Stimulated activated CD4-positive, alpha-beta T cell treated with anti-CD3 and anti-CD28 coated beads, Interleukin-15, amount 100 ng/mL, for 1 hour (primary cell): ENCODE results near the gene CCDC134.
A peak's percentile ranks its signal among the peaks of the same experiment; 100 is the strongest.
"Not testable (repeated sequence)": the region's sequence is repeated elsewhere in the genome, so short reads cannot be mapped to it uniquely, and the experiment has no call there.

ENCODE experiments used
- DNase-seq, 2 donors: peaks; one replicate each; pipeline ENCODE4 v3.0.0-alpha.2; 2020; ENCODE audit warnings: low read depth in 1 of 2, low spot score in 1 of 2

CCDC134 gene

DNA sequence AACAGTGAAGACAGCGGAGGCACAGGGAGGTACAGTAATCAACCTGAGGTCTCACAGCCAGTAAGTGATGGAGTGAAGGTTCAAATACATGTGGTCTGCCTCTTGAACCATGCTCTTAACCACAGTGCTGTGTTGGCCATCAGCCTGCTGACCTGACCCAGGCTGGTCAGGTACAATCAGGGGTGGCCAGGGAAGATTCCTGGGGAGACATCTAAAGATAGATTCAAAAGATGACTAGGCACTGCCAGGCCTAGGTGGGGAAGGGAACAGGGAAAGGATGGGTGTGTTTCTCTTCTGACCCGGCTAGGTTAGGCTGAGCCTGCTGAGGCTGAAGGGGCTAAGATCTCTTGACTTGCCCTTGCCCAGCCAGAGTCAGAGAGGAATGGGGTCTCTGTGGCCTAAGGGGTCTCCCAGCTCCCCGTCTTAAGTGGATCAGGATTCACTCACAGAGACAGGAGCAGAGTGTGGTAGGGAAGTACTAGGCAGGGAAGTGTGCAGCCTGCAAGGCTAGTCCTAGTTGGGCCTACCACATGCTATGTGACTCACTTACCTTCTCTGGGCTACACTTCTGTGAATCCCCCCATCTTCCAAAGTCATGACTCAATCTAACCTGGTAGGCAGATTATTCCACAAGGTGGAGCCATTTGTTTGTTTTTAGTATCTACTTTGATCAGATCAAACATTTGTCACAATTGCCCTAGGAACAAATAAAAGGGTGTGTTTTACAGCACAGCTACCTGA is 22.0 kb downstream of the CCDC134 start:
- no peak for DNase-seq

DNA sequence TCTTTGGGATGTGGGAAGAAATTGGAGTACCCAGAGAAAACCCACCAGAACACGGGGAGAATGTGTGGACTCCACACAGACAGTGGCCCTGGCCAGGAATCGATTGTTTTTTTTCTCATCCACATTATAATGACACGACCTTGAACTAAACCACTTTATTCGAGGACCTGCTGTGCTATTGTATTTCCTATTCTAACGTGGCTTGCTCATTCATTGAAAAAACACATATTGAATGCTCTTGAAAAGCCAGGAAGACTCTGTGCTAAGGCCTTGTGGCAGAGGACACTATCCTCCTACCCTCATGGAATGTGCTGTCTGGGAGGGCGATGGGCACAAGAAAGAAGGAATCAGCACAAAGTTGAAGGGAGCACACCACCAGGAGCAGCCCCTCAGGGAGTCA is 23.3 kb downstream of the CCDC134 start:
- no peak for DNase-seq

DNA sequence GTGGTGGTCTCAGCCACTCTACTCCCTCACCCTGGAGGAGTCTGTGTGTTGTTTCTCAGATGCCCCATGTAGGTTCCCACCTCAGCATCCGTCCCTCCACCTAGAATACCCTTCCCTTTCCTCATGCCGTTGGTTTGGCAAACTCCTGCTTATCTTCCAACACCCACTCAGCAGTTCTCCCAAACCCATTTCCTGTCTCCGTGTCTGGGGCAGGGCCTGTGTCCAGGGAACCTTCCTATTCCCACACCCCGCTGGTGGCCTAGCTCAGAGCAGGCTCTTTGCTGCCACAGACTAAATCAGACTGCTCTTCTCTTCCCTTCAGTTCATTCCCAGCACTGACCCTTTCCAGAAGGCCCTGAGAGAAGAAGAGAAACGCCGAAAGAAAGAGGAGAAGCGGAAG is 24.9 kb downstream of the CCDC134 start:
- DNase-seq: no peak

DNA sequence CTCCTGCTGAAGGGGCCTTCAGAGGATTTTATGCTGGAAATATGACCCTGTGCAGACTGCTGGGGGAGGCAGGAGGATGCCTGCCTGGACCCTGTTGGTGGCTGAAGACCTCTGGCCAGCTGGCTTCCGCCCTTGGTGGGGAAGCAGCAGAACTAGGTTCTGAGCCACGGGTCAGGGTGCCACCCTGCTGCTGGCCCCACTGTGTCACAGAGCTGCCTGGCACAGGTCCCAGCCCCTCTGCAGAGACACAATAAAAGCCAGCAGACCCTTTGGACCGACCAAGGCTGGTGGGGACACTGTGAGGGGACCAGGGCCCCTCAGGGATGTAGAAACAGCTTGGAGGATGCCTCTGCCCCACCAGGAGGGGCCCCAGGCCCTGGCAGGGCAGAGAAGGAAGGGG is 25.5 kb downstream of the CCDC134 start:
- DNase-seq: no peak

DNA sequence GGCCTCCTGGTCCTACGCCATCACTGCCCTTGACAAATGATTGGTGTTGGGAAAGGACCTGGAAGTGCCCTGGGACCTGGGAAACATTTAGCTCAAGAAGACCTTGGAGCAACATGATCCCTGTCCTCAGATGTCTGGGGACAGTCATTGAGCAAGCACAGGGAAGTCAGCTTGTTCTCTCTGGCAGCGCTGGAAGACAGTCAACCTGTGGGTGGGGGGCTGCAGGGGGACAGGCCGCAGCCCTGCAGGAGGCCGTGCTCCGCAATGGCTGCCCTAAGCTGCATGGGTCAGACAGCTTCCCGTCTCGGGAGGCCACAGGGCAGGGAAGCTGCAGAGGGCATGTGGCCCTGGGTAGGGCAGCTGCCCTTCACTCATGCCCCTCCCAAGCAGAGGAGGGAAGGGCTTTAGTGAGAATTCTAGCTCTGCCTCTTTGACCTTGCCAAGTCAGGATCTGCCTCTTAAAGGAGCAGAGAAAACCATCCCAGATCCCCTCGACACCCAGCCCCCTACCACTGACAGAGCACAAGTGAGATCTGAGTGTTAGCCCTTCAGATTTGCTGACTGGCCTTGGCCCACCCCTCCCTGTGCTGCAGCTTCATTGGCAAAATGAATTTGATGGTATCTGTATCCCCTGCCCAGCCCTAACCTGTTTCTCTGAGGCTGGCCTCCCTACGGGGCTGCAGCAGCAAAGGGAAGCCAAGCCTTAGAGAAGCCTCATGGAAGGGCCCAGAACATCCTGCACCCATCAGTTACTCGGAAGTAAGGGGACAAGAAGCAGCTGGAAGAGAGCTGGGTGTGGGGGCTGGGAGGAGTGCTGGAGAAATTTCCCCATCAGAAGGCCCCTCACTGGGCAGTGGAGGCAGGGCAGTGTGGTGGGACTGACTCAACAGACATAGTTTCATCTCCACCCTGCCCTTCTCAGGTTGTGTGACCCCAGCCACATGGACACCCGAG is 26.2 kb downstream of the CCDC134 start:
- DNase-seq: no peak

DNA sequence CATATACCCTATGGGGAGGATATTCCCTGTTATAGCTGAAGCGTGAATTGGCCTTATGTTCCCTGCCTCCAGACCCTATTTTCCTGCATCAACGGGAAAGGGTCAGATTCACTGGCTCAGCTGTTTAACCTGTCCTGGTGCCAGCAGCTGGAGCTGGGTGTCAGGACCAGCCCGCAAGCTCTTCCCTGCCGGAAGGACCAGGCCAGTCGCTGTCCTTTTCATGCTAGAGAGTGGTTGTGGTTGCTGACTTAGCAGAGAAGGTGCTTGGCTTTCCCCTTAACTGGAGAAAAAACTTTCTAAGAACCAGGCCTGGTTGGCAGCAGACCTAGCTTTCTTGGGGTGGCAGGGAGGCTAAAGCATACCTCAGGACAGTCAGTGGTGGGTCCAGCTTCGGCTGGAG is 27.2 kb downstream of the CCDC134 start:
- DNase-seq: no peak

DNA sequence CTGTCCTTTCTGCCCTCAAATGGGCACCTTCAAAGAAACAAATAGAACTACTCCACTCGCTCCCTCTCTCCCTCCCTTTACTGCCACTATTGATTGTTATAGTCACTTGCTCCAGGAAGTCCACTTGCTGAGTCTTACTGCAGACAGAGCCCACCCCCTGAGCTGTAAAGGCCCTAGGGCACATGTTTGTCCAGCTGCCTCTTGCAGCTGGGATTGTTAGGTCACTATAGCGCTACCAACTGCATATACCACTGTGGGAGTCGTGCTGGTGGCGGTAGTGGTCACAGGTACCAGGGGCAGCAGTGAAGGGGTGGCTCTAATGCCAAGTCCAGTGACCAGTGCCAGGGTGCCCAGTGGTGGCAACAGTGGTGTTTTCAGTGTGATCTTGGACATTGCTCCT is 28.0 kb downstream of the CCDC134 start:
- no peak for DNase-seq

DNA sequence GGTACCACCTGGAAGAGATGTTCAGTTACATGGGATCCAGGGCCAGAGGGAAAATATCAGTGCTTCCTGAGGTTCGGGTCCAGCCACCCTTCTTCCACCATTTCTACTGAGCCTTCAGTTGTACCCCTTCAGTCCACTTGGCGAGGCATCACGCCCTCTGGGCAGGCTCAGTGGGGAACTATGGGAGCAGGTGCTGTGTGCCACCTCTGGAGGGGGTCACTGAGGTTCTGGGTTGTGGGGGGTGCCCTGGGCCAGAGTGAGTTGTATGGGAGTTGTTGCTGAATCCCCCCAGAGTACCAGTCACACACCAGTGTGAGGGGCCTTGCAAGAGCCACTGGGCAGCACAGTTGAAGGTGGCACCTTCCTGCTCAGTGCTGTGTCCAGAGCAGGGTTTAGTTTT is 29.7 kb downstream of the CCDC134 start:
- DNase-seq: no peak

DNA sequence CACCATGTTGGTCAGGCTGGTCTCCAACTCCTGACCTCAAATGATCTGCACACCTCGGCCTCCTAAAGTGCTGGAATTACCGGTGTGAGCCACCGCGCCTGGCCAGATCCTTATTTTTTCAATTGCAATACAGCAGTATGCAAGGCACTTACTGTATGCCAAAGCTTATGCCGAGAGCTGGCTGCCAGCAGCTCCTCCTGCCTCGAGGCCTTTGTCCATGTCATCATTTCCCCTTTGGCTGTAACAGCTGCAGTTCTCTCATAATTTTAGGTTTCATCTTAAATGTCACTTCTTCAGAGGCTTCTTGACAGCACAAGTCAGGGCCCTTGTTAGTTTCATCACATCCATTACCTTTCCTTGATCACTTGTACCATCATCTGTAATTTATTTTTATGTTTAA is 30.9 kb downstream of the CCDC134 start:
- DNase-seq: no peak

DNA sequence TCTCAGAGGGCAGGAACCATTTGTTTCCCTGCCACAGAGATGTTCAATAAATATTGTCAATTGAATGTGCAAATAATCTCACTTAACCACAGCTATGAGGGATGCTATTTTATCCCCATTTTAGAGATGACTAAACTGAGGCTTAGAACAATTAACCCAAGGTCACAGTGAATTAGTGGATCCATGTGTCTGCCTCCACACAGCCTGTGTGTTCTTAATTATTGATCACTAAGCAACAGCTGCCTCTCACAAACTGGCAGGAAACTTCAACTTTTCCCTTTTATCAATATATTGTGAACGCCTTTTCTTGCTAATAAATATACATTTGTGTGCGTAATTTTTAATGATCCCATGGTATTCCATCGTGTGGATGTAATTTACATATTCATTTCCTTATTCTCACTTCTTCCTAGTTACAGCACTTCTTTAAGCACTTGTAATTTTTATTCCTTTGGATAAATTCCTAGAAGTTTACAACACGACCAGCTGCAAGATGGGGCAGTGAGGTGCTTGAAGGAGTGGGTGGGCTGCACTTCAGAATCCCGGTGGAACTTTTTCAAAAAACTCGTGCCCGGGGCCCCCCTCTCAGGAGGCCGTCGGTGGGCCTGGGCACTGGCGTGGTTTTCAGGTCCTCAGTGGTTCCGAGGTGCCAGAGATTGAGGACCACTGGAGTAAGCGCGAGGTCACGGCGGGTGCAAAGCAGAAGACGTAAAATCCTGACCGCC is 31.5 kb downstream of the CCDC134 start:
- no peak for DNase-seq

DNA sequence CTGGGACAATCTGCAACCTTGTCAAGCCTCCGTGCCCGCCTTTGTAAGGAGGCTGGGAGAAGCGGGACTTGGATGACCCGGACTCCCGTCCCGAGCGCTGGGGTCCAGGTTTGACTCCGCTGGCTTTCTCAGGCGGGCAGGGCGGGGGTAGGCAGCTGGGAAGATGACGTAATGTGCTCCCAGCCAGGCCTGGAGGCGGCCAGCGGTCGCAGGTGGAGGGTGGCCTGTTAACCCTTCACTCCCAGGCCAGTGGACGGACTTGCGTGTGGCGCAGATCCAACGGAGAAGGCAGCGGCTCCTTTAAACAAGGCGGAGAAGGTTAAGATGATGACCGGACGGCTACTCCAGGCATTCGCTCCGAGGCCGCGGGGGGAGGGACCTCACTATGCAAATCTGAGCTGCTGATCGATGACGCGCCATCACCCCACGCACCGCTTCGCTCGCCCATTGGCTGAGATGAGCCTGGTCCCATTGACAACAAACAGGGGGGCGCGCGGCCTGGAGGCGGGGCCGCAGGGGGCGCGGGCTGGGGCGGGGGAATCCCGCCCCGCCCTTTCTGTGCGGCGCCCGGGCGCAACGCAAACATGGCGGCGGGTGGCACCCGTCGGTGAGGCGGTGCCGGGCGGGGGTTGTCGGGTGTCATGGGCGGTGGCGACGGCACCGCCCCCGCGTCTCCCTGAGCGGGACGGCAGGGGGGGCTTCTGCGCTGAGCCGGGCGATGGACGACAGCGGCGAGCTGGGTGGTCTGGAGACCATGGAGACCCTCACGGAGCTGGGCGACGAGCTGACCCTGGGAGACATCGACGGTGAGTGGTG is 32.3 kb downstream of the CCDC134 start, which contains the start of gene SREBF2:
Gene SREBF2 (plus strand): TSS at position 553 of the 816 bp plus-strand sequence. CDS start 166 bp downstream, at position 719.
- peak; percentile 97 to 98 for DNase-seq

DNA sequence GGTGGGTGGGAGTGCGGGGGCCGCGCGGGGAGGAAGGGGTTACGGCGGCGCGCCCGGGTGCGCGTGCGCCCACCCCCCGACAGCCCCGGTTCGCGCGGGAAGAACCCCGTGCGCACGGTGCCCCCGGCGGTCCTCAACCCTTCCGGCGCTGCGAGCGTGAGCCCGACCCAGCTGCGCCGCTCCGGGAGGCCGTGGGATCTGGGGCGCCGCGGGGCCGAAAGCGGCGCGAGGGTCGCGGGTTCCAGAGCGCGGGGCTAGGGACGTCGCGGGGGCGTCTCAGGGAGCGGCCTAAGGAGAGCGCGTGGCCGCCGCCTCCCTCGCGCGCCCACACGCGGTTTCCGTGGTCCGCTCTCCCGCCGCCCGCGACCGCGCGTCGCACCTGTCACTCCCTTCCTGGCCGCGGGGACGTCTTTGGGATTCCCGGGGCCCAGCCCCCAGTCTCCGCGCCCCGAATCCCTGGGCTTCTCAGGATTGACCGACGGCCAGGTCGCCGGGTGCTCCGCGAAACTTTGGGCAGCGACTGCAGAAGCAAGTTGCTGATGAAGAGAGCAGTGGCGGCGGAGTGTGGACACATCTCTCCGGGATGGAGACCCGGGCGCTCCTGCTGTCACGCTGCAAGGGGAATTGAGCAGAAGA is 33.0 kb downstream of the CCDC134 start:
- peak; percentile 12 to 32 for DNase-seq

DNA sequence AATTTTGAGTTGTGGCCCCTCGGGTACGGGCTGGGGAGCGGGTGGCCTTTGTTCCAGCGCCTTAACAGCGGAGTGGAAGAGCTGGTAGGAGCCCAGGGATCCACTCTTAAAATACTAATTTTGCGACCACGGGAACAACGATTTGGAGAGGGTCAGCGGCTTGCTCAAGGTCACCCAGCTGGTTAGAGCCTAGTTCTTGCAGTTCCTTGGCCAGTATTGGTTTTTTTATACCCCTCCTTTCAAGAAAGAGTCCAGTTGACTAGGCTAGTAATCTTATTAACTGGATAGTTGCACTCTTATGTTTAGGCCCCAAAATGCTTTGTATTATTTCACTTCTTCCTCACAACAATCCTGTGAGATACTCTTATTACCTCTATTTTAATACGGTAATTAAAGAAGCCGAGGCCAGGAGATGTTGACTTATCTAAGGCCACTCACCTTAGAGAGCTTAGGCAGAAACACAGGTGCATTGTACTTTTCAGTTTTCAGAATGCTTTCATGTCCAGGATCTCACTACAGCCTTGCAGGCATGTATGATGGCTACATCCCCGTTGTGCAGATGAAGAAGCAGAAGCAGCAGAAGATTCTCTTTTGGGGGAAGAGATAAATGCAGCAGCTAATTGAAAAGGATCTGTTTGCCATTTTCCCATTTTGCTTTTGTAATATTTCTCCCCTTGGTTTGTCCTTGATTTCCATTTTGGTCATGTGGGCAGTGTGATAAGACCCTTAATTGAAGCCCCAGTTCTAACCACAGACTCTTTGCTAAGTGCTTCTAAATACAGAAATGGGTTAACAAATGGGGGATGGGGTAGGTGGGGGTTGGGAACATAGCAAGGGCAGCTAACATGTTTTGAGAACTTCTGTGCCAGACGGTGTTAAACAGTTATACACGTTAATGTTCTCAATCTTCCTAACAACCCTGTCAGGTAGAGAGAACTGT is 33.8 kb downstream of the CCDC134 start:
- DNase-seq: no peak

DNA sequence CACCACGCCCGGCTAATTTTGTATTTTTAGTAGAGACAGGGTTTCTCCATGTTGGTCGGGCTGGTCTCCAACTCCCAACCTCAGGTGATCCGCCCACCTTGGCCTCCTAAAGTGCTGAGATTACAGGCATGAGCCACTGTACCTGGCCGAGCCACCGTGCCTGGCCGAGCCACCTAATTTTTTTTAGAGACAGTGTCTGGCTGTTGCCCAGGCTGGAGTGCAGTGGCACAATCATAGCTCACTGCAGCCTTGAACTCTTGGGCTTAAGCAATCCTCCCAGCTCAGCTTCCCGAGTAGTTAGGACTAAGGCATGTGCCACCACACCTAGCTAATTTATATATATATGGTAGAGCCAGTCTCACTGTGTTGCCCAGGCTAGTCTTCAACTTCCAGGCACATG is 35.0 kb downstream of the CCDC134 start:
- DNase-seq: not testable (repeated sequence)

DNA sequence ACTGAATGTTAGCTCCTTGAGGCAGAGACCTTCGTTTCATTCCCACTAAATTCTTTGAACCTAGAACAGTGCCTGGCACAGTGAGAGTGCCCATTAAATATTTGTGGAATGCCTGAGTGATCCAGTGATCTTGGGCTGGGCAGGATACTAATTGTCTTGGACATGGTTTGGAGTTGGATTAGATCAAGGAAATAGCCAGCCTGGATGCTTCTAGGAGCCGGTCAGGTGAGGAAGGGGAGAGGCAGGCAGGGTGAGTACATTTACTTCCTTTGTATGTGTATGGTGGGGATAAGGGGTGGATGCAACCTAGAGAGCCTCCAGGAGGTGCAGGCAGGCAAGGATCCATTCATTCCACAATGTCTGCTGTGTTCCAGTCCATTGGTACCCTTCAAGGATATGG is 36.1 kb downstream of the CCDC134 start:
- DNase-seq: no peak

DNA sequence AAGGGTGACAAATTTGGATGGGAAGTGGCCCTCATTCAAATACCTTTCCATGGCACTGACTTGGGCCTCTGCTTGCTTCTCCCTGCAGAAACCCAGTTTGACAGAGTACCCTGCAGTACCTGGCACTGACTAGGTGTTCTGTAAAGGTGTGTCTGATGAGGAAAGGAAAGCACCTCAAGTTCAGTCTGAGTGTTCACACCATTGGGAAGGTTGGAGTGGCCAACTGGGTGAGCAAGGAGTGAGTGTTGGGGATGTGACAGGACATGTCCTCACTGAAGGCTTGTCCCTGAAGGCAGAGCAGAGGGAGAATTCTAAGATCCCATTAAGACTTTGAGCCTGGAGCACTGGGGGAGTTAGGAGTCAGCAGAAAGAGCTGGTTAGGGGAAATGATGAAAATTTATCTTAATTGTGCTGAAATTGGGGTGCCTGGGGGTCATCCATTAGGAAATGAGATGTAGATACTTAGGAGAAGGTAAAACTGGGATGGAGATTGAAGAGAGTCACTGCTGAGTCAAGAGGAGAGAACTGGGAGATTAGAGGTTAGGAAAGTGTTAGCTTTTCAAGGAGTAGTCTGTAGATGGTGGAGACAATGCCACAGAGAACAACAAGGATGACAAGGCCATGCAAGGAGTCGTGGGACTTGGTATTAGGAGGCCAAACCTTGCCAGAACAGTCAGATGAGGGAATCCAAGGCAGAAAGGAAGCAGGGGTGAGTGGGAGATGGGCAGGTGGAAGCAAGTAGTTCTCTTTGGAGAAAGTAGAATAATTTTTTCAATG is 38.6 kb downstream of the CCDC134 start:
- DNase-seq: no peak

DNA sequence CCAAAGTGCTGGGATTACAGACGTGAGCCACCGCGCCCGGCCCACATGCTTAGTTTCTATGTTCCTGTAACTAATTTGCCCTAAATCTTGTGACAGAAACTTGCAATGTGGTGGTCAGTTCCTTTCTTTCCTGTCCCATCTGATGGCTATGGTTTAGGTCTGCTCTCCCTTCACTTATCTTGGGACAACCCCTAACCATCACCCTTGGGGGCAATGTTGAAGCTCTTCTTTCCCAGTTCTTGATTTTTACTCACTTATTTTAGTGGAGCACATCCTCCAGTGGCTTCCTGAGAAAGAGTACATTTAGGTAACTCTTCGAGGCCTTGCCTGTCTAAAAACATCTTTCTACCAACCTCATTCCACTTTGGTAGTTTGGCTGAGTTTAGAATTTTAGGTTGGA is 39.7 kb downstream of the CCDC134 start:
- no peak for DNase-seq

DNA sequence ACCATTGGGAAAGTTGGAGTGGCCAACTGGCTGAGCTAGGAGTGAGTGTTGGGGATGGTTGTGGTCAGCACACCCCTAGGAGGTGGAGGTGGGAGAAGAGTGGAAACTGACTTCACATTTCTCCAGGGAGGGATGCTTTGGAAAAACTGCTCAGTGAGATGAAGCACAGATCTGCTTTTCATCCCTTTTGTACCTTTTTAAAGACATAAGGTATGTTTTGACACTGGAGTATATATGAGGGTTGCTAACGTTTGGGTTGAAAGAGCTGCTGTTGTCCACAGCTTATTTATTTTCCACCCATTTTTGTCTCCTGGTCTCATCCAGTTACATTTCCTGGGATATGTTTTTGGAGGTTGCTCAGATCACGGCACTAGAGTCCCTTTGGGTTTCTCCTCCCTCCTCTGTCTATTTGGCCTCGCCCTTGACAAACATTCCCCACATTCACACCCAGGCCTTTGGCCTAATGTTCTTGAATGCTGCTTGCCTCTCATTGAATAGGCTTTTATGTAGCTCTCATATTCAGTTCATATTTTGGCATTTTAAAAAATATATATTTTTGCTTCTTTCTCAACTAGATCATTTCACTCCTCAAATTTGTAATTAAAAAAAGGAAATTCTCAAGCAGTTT is 40.7 kb downstream of the CCDC134 start:
- no peak for DNase-seq
